IMR-90 (cell line): ENCODE data around the gene ZNF564. TPM values are rescaled to one million over a fixed set of nuclear protein-coding genes. Genes with fewer than 3 reads are reported as not detected.
A peak's percentile ranks its signal among the peaks of the same experiment; 100 is the strongest.

Experiments
- ATAC-seq: fragments of 200-7000 bp; cut with Tn5 transposase; 2 replicates; pipeline ENCODE4 v1.9.1; 2020; ENCODE audit warnings: low read depth, mild to moderate bottlenecking, moderate library complexity
- BruUV-seq: library from RNA; stranded (reverse); fragments of 400-500 nt; replicated peaks from 2 replicates; lab custom pipeline; 2021; lab: Mats Ljungman, UMichigan
- CTCF ChIA-PET: fragments of 300-600 bp; formaldehyde crosslinking; extraction: SDS; loops from one replicate; lab custom pipeline; 2021; ENCODE audit warnings: antibody characterized with exemption; lab: Yijun Ruan, JAX
- POLR2A ChIA-PET: fragments of 300-600 bp; sonication (Branson Sonifier 250); formaldehyde crosslinking; loops from one replicate; lab custom pipeline; 2022; ENCODE audit warnings: antibody characterized with exemption; ENCODE audit not compliant: unreplicated experiment; lab: Charles Lee
- DNase-seq: peaks from one replicate; pipeline ENCODE4 v3.0.0; 2013
- H2AFZ ChIP-seq: replicated peaks from 2 replicates; pipeline ENCODE3; 2013; ENCODE audit warnings: low read length, mild to moderate bottlenecking; ENCODE audit not compliant: poor library complexity
- H2AK5ac ChIP-seq: 2 replicates; pipeline ENCODE4 v1.6.1; 2013; ENCODE audit warnings: low read depth, low read length, inconsistent platforms
- H2AK9ac ChIP-seq: replicated peaks from 2 replicates; pipeline ENCODE3; 2013; ENCODE audit warnings: mild to moderate bottlenecking, low read depth, low read length, moderate library complexity; ENCODE audit not compliant: poor library complexity
- H2BK120ac ChIP-seq: 2 replicates; pipeline ENCODE4 v1.6.1; 2013; ENCODE audit warnings: low read depth, low read length, inconsistent platforms
- H2BK15ac ChIP-seq: 3 replicates; pipeline ENCODE4 v1.6.1; 2013; ENCODE audit warnings: low read depth, low read length, inconsistent platforms
- H2BK20ac ChIP-seq: 2 replicates; pipeline ENCODE4 v1.6.1; 2013; ENCODE audit warnings: low read depth, mild to moderate bottlenecking, inconsistent platforms, low read length, moderate library complexity
- H2BK5ac ChIP-seq: 2 replicates; pipeline ENCODE4 v1.6.1; 2013; ENCODE audit warnings: mild to moderate bottlenecking, low read depth, low read length, inconsistent platforms; ENCODE audit not compliant: poor library complexity, severe bottlenecking
- H3K14ac ChIP-seq: replicated peaks from 2 replicates; pipeline ENCODE4 v1.6.1; 2013; ENCODE audit warnings: low read depth, low read length, inconsistent platforms
- H3K18ac ChIP-seq: 2 replicates; pipeline ENCODE4 v1.6.1; 2013; ENCODE audit warnings: low read depth, low read length, control low read depth
- H3K23ac ChIP-seq: 2 replicates; pipeline ENCODE4 v1.6.1; 2013; ENCODE audit warnings: low read depth, low read length, inconsistent platforms
- H3K27ac ChIP-seq: 2 replicates; pipeline ENCODE4 v1.5.1; 2013; ENCODE audit warnings: mild to moderate bottlenecking, control low read depth, low read length; ENCODE audit not compliant: insufficient read depth
- H3K27me3 ChIP-seq: 2 replicates; pipeline ENCODE4 v1.6.1; 2013; ENCODE audit warnings: low read length; ENCODE audit not compliant: control insufficient read depth, insufficient read depth
- H3K36me3 ChIP-seq: 2 replicates; pipeline ENCODE4 v1.6.1; 2013; ENCODE audit warnings: low read length, mixed read lengths; ENCODE audit not compliant: control insufficient read depth, insufficient read depth
- H3K4ac ChIP-seq: 2 replicates; pipeline ENCODE4 v1.6.1; 2013; ENCODE audit warnings: low read depth, low read length, inconsistent platforms
- H3K4me1 ChIP-seq: 2 replicates; pipeline ENCODE4 v1.6.1; 2013; ENCODE audit warnings: low read length, mixed read lengths; ENCODE audit not compliant: control insufficient read depth, insufficient read depth
- H3K4me2 ChIP-seq: 2 replicates; pipeline ENCODE4 v1.6.1; 2013; ENCODE audit warnings: low read depth, mild to moderate bottlenecking, control low read depth, low read length, moderate library complexity
- H3K4me3 ChIP-seq: 2 replicates; pipeline ENCODE4 v1.5.1; 2013; ENCODE audit warnings: low read depth, mild to moderate bottlenecking, control low read depth, low read length, moderate library complexity; ENCODE audit not compliant: insufficient read depth
- H3K56ac ChIP-seq: 2 replicates; pipeline ENCODE4 v1.6.1; 2013; ENCODE audit warnings: low read length, inconsistent platforms; ENCODE audit not compliant: insufficient read depth; ENCODE audit errors: extremely low read depth
- H3K79me1 ChIP-seq, 2 experiments: 2 replicates each; pipeline ENCODE4 v1.6.1; 2013; ENCODE audit warnings: low read length in 2 of 2, inconsistent platforms in 1 of 2, low read depth in 1 of 2
- H3K9ac ChIP-seq: 2 replicates; pipeline ENCODE4 v1.6.1; 2013; ENCODE audit warnings: low read depth, low read length, control low read depth
- H3K9me1 ChIP-seq: 2 replicates; pipeline ENCODE4 v1.6.1; 2013; ENCODE audit warnings: low read length, inconsistent platforms; ENCODE audit not compliant: insufficient read depth
- H3K9me3 ChIP-seq: 2 replicates; pipeline ENCODE4 v1.6.1; 2013; ENCODE audit warnings: low read length; ENCODE audit not compliant: control insufficient read depth, insufficient read depth
- H4K20me1 ChIP-seq: 2 replicates; pipeline ENCODE4 v1.6.1; 2013; ENCODE audit warnings: low read length, inconsistent platforms; ENCODE audit not compliant: insufficient read depth
- H4K5ac ChIP-seq: 2 replicates; pipeline ENCODE4 v1.6.1; 2013; ENCODE audit warnings: mild to moderate bottlenecking, low read depth, low read length, control low read depth
- H4K8ac ChIP-seq, 2 experiments: 2 replicates each; pipeline ENCODE4 v1.6.1; 2013; ENCODE audit warnings: low read depth in 2 of 2, low read length in 2 of 2, control low read depth in 1 of 2, inconsistent platforms in 1 of 2
- H4K91ac ChIP-seq: 2 replicates; pipeline ENCODE4 v1.6.1; 2013; ENCODE audit warnings: low read depth, low read length, inconsistent platforms; ENCODE audit not compliant: insufficient read depth
- BHLHE40 ChIP-seq: fragments of 150-350 bp; IDR thresholded peaks from 2 replicates; pipeline ENCODE4 v1.6.1; 2016; ENCODE audit warnings: mild to moderate bottlenecking, low read depth, low read length
- CEBPB ChIP-seq: IDR thresholded peaks from 2 replicates; pipeline ENCODE4 v1.6.1; 2012; ENCODE audit warnings: low read depth, low read length, improper control_type of control experiment
- CTCF ChIP-seq: conservative IDR thresholded peaks from 2 replicates; pipeline ENCODE4 v1.5.1; 2012; ENCODE audit warnings: mild to moderate bottlenecking, low read depth, low read length, improper control_type of control experiment
- ELK1 ChIP-seq: fragments of 150-350 bp; IDR thresholded peaks from 2 replicates; pipeline ENCODE4 v1.6.1; 2016; ENCODE audit warnings: low read depth, mild to moderate bottlenecking, low read length, moderate library complexity, borderline replicate concordance
- FOS ChIP-seq: fragments of 150-350 bp; IDR thresholded peaks from 2 replicates; pipeline ENCODE4 v1.6.1; 2016; ENCODE audit warnings: low read depth, low read length
- MAFK ChIP-seq: IDR thresholded peaks from 2 replicates; pipeline ENCODE4 v1.6.1; 2012; ENCODE audit warnings: low read depth, low read length, improper control_type of control experiment
- MAZ ChIP-seq: IDR thresholded peaks from 2 replicates; pipeline ENCODE4 v1.6.1; 2012; ENCODE audit warnings: low read depth, mild to moderate bottlenecking, low read length, improper control_type of control experiment, moderate library complexity, borderline replicate concordance
- MXI1 ChIP-seq: IDR thresholded peaks from 2 replicates; pipeline ENCODE4 v1.6.1; 2012; ENCODE audit warnings: low read depth, mild to moderate bottlenecking, low read length, moderate library complexity, borderline replicate concordance
- NFE2L2 ChIP-seq: fragments of 150-350 bp; IDR thresholded peaks from 2 replicates; pipeline ENCODE4 v1.6.1; 2016; ENCODE audit warnings: low read depth, mild to moderate bottlenecking, low read length
- POLR2A ChIP-seq: IDR thresholded peaks from 2 replicates; pipeline ENCODE4 v1.6.1; 2012; ENCODE audit warnings: mild to moderate bottlenecking, low read depth, low read length
- RAD21 ChIP-seq: IDR thresholded peaks from 2 replicates; pipeline ENCODE4 v1.6.1; 2012; ENCODE audit warnings: low read length, improper control_type of control experiment
- RCOR1 ChIP-seq: IDR thresholded peaks from 2 replicates; pipeline ENCODE4 v1.6.1; 2012; ENCODE audit warnings: mild to moderate bottlenecking, low read length, improper control_type of control experiment; ENCODE audit not compliant: insufficient replicate concordance
- SMC3 ChIP-seq: fragments of 150-350 bp; IDR thresholded peaks from 2 replicates; pipeline ENCODE4 v1.6.1; 2016; ENCODE audit warnings: low read depth, mild to moderate bottlenecking, antibody characterized with exemption, low read length, moderate library complexity
- whole genome bisulfite sequencing, 2 experiments: methylation state at CpG; one replicate each; pipeline versions ENCODE4 v1.1.5 to v1.1.7; 2013; ENCODE audit warnings: missing lambda C conversion rate in 2 of 2; ENCODE audit not compliant: insufficient read length in 1 of 2; ENCODE audit errors: extremely low coverage in 2 of 2; 5-methylcytosine and 5-hydroxymethylcytosine counted together
- dilution Hi-C: fragments of 300-500 bp; cut with HindIII; formaldehyde crosslinking; loops from one replicate; pipeline ENCODE4 v1.14.3; 2018; ENCODE audit warnings: low sequenced_read_pairs; ENCODE audit not compliant: unreplicated experiment
- in situ Hi-C: fragments of 300-500 bp; cut with MboI; formaldehyde crosslinking; loops from 3 replicates; pipeline ENCODE4 v1.14.3; 2019; ENCODE audit warnings: low sequenced_read_pairs, inconsistent platforms, mixed read lengths
- intact Hi-C: fragments of 100-400 bp; cut with micrococcal nuclease; formaldehyde crosslinking; loops from 2 replicates; pipeline ENCODE4 v1.10.0; 2022
- polyA plus RNA-seq, 3 experiments: library from polyadenylated mRNA; depleted of rRNA; stranded (reverse); fragments of >200 nt; gene quantifications; 2 replicates each; pipeline ENCODE4 v1.2.3, GENCODE V29; 2012; ENCODE audit warnings: low replicate concordance in 1 of 3
- total RNA-seq: library from RNA; depleted of rRNA; stranded (reverse); fragments of >200 nt; gene quantifications from 2 replicates; pipeline ENCODE4 v1.2.3, GENCODE V29; 2012
- TF ChIP-seq, protein P1 (sequence below): fragments of 150-350 bp; IDR thresholded peaks from 2 replicates; pipeline ENCODE4 v1.6.1; 2017; ENCODE audit warnings: mild to moderate bottlenecking, antibody characterized with exemption, low read length, low read depth

Gene ZNF564
- total and polyA plus RNA-seq, 2 of the 4 experiments (the other 2 are of a cell fraction): 1.5 to 6.3 TPM

GRCh38 chr19:12555456-12555930, 4.2 kb upstream of the ZNF564 start:
- WGBS, 2 experiments: 21% methylated on average over 20 of the region's 39 CpGs; no CpG with 5 or more reads in 1 of the 2 experiments
- Histone ChIP-seq H2AK9ac (no peak overlapping the region), H3K9me1 (no peaks in the 10 kb centered on the region), H2BK15ac (no peak overlapping the region), H3K18ac (no peak overlapping the region), H3K79me1 (peaks cover 3 to 6% of the 10 kb centered on the region in 2 experiments; a peak in 1 of 4 replicates), H3K27ac (no peak overlapping the region), H3K4ac (no peak overlapping the region), H4K20me1 (no peaks in the 10 kb centered on the region), H3K9ac (no peak overlapping the region), H3K36me3 (no peaks in the 10 kb centered on the region), H3K56ac (no peak overlapping the region), H3K4me1 (no peaks in the 10 kb centered on the region), H3K23ac (no peak overlapping the region), H2AK5ac (no peak overlapping the region), H4K5ac (no peak overlapping the region), H3K4me2 (no peak overlapping the region), H4K91ac (no peak overlapping the region), H2AFZ (peak overlapping the region; percentile 76), H2BK20ac (no peak overlapping the region), H4K8ac (no peak overlapping the region; a peak in 1 of 4 replicates), H3K14ac (no peak overlapping the region), H2BK120ac (no peak overlapping the region), H2BK5ac (no peak overlapping the region), H3K27me3 (no peaks in the 10 kb centered on the region; the same call in 1 of the 2 replicates), H3K9me3 (no peaks in the 10 kb centered on the region), H3K4me3 (no peak overlapping the region)
- TF ChIP-seq RAD21 (no peak), MXI1 (no peak), MAFK (no peak), POLR2A (no peak), NFE2L2 (no peak), MAZ (no peak), CEBPB (no peak), ELK1 (no peak), FOS (no peak), BHLHE40 (no peak), SMC3 (no peak), RCOR1 (no peak), CTCF (no peak)
- TF ChIP-seq, protein P1, sequence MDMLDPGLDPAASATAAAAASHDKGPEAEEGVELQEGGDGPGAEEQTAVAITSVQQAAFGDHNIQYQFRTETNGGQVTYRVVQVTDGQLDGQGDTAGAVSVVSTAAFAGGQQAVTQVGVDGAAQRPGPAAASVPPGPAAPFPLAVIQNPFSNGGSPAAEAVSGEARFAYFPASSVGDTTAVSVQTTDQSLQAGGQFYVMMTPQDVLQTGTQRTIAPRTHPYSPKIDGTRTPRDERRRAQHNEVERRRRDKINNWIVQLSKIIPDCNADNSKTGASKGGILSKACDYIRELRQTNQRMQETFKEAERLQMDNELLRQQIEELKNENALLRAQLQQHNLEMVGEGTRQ: no peak
- dilution Hi-C loops (no loop called here), intact Hi-C loops (no loop called here), in situ Hi-C loops (no loop called here)
- POLR2A ChIA-PET: no interaction called here
- CTCF ChIA-PET: no interaction called here
- ATAC-seq (no peak), DNase-seq (no peak)
- BruUV-seq: no TSS peak
